ENCODE data around the gene LMAN2L. TPM values are rescaled to one million over a fixed set of nuclear protein-coding genes. Genes with fewer than 3 reads are reported as not detected.

LMAN2L gene
- total and polyA plus RNA-seq, 4 donors, result 5.1 to 15.7 (median 12.1) TPM

DNA sequence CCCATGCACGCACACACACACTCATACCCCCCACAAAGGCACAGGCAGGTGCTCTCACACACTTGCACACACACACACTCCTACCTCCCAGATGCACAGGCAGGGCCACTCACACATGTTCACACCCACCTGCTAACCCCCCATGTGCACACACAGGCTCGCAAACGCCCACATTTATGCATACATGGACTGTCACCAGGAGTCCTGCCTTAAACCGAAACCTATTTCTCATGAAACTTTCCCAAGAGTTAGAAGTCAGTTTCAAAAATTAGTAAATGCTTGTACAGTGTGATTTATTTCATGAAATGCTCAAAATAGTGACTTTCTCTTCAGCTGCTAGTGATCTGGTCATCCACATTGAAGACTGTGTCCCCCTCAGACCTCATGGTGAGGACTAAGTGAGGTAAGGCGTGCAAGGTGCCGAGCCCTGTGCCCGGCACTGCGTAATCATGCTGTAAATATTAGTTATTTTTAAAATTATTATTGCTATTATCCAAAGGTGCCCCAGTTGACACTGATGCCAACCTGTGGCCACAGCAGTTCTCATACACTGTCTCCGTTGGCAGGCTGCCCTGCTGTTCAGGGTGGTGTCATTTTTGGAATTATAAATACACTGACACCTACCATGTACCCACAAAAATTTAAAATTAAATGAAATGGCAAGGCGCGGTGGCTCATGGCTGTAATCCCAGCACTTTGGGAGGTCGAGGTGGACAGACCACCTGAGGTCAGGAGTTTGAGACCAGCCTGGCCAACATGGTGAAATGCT lies 33.2 kb upstream of the LMAN2L start:
- no peak for DNase-seq
- no peaks in the 10 kb centered on the region for H3K36me3 ChIP-seq (ENCODE audit: control insufficient read depth in 1 of 2, insufficient read depth in 2 of 2, low read length in 1 of 2)
- 93 to 97% methylated on average over 12 of the region's 12 CpGs for WGBS, 2 donors
- no peak for ATAC-seq (ENCODE audit: low FRiP score)
- H3K27ac ChIP-seq (ENCODE audit: low read depth in 1 of 2, low read length in 2 of 2), result no peak overlapping the region
- no peaks in the 10 kb centered on the region for H3K27me3 ChIP-seq (ENCODE audit: control insufficient read depth in 1 of 2, insufficient read depth in 2 of 2, low read length in 1 of 2)
- H3K4me1 ChIP-seq (ENCODE audit: control insufficient read depth in 1 of 2, insufficient read depth in 2 of 2, low read length in 2 of 2), result no peaks in the 10 kb centered on the region
- intact Hi-C loops (cut with DNase I), result no loop called here
- H3K4me3 ChIP-seq (ENCODE audit: low read length in 2 of 2), result no peak overlapping the region
- no peaks in the 10 kb centered on the region for H3K9me3 ChIP-seq (ENCODE audit: control insufficient read depth, low read length)

DNA sequence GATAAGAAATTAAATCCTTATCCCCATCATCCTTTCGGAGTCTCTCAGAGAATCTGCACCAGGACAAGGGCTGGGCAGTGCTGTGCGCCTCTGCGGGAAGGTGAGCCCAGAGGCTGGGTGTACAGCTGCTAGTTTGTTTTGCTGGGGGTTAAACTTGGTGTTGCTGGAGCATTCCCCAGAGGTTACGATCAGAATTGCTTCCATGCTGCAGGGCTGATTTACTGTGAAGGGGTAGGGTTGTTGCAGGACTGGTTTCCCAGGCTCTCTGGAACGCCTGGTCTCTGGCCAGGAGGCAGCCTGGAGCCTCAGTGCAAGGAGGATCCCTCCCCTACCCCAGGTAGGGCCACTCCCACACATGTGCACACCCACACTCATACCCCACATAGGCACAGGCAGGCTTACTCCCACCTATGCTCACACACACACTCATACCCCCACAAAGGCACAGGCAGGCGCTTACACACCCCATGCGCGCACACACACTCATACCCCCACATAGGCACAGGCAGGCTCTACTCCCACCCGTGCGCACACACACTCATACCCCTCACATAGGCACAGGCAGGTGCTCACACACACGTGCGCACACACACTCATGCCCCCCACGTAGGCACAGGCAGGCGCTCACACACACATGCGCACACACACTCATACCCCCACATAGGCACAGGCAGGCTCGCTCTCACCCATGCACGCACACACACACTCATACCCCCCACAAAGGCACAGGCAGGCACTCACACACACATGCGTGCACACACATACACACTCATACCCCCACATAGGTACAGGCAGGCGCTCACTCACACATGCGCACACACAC lies 32.1 kb upstream of the LMAN2L start:
- 92 to 93% methylated on average over 20 of the region's 20 CpGs for WGBS, 2 donors
- H3K4me3 ChIP-seq (ENCODE audit: low read length in 2 of 2), result no peak overlapping the region

DNA sequence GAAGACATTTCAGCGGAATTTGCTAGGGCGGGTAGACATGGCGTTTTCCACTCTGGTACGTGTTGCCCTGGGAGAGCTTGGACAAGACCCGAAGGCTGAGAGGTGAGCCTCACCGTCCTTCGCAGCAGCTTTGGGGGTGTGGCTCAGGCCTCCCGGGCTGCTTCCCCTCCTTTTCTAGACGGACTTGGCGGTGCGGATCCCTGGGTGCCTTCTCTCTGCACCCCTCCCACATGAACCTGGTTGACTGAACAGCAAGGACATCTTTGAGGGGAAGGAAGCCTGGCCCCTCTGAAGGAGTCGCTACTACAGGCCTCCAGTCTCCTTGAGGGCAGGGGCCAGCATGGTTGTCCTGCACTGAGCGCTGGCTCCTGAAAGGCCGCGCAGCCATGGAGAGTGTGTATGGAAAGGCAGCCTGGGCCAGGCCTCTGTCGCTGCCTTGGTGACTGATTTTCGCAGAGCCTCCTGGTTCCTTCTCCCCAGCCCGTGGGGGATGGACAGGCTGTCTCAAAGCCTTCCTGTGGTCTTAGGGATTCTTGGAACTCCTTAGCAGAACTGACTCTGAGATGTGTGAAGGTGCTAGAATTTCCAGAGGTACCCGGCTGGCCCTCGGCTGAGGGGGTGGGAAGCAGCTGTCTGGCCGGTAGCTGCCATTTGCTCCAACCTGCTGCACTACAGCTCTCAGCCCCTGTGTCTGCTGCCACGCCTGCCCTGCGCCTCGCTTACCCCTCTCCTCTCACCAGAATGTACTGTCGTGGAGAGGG lies 30.8 kb upstream of the LMAN2L start:
- H3K9me3 ChIP-seq (ENCODE audit: control insufficient read depth, low read length), result no peaks in the 10 kb centered on the region
- H3K36me3 ChIP-seq (ENCODE audit: control insufficient read depth in 1 of 2, insufficient read depth in 2 of 2, low read length in 1 of 2), result no peaks in the 10 kb centered on the region
- DNase-seq (no peak), ATAC-seq (ENCODE audit: low FRiP score) (no peak)
- H3K4me3 ChIP-seq (ENCODE audit: low read length in 2 of 2), result no peak overlapping the region
- no peaks in the 10 kb centered on the region for H3K4me1 ChIP-seq (ENCODE audit: control insufficient read depth in 1 of 2, insufficient read depth in 2 of 2, low read length in 2 of 2)
- intact Hi-C loops (cut with DNase I), result no loop called here
- H3K27ac ChIP-seq (ENCODE audit: low read depth in 1 of 2, low read length in 2 of 2), result no peak overlapping the region
- no peaks in the 10 kb centered on the region for H3K27me3 ChIP-seq (ENCODE audit: control insufficient read depth in 1 of 2, insufficient read depth in 2 of 2, low read length in 1 of 2)
- WGBS, 2 donors, result 88 to 89% methylated on average over 25 of the region's 25 CpGs

More for the DNA sequence above, 32.1 kb upstream of the LMAN2L start:
- Histone ChIP-seq H3K36me3 (ENCODE audit: control insufficient read depth in 1 of 2, insufficient read depth in 2 of 2, low read length in 1 of 2) (no peaks in the 10 kb centered on the region), H3K4me1 (ENCODE audit: control insufficient read depth in 1 of 2, insufficient read depth in 2 of 2, low read length in 2 of 2) (no peaks in the 10 kb centered on the region), H3K27me3 (ENCODE audit: control insufficient read depth in 1 of 2, insufficient read depth in 2 of 2, low read length in 1 of 2) (no peaks in the 10 kb centered on the region), H3K27ac (ENCODE audit: low read depth in 1 of 2, low read length in 2 of 2) (no peak overlapping the region), H3K9me3 (ENCODE audit: control insufficient read depth, low read length) (no peaks in the 10 kb centered on the region)
- intact Hi-C loops (cut with DNase I), result no loop called here
- DNase-seq, result no peak
- ATAC-seq (ENCODE audit: low FRiP score), result no peak

DNA sequence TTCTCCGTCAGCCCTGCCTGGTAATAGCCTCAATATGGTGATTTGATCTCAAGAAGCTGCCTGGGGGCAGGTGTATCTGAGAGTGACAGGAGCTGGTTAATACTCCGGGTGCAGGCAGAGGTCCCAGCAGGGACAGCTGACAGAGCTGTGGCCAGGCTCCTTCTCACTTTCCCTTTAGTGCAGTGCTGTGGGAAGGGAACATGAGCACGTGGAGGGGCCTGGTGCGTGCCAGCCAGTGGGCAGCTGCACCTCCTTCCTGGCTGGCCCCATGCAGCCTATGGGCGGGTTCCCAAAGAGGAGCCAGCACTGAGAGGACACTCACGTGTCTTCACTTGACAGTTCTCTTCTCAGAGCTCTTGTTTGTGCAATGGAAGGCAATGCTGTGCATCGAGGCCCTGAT lies 29.9 kb upstream of the LMAN2L start:
- intact Hi-C loops (cut with DNase I), result loop anchor here in 1 of 2 donors (10.0 kb wide), 1 partner anchor 135 kb away; the partner anchor contains the start of gene KANSL3
- Histone ChIP-seq H3K36me3 (ENCODE audit: control insufficient read depth in 1 of 2, insufficient read depth in 2 of 2, low read length in 1 of 2) (no peaks in the 10 kb centered on the region), H3K4me1 (ENCODE audit: control insufficient read depth in 1 of 2, insufficient read depth in 2 of 2, low read length in 2 of 2) (no peaks in the 10 kb centered on the region), H3K27ac (ENCODE audit: low read depth in 1 of 2, low read length in 2 of 2) (no peak overlapping the region), H3K4me3 (ENCODE audit: low read length in 2 of 2) (no peak overlapping the region), H3K27me3 (ENCODE audit: control insufficient read depth in 1 of 2, insufficient read depth in 2 of 2, low read length in 1 of 2) (no peaks in the 10 kb centered on the region), H3K9me3 (ENCODE audit: control insufficient read depth, low read length) (no peaks in the 10 kb centered on the region)
- DNase-seq (peak in 1 of 2 donors; percentile 83), ATAC-seq (ENCODE audit: low FRiP score) (peak; percentile 47)
- 45 to 56% methylated on average over 7 of the region's 7 CpGs for WGBS, 2 donors

DNA sequence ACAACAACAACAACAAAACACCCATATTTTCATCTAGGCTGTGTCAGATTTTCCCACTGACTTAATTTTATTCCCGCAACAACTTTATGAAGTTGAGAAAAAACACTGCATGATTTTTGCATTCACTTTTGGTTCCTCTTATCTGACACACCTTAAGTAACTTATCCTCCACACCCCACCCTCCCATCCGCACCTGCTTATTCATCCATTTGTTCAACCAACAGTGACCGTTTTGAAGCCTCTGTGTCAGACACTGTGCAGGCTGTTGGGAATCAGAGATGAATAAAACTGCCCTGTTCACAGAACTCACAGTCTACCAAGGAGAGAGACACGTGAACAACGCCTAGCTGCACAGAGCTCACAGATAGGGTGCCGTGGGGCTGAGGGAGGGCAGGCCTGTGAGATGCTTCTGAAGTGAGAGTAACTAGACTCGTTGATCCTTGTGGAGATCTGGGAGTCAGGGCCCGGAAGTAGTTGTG lies 28.3 kb upstream of the LMAN2L start:
- 86 to 90% methylated on average over 8 of the region's 8 CpGs for WGBS, 2 donors
- no peaks in the 10 kb centered on the region for H3K4me1 ChIP-seq (ENCODE audit: control insufficient read depth in 1 of 2, insufficient read depth in 2 of 2, low read length in 2 of 2)
- intact Hi-C loops (cut with DNase I), result loop anchor here in 1 of 2 donors (10.0 kb wide), 1 partner anchor 133 kb away; the partner anchor contains the start of gene KANSL3

DNA sequence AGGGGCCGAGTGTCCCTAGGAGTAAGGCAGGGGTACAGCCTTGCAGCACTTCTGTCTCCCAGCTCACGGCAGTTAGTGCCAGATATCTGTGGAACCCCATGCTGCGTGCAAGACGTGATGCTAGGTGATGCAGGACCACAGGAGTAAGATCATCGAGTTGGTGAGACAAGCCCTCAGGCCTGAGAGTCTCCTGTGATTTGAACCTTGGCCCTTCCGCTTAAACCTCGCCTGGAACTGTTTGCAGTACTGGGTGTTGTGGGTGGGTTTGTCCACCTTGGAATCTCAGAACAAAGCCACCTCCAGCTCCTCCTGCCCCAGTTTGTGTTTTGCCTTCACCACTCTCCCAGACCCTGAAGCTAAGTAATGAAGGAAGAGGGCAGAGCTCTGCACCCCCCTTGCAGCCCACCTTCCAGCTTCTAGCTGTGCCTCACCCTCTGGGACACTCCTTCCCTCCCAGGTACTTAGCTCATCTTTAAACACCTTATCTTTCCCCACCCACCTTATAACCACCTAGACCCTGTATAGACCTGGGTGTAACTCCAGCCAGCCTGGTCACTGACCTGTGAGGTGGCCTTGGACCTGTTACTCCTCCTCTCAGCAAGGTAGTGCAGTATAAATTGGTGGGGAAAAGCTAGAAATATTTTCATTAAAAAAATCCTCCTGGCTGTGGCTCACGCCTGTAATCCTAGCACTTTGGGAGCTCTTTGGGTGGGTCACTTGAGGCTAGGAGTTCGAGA lies 27.4 kb upstream of the LMAN2L start:
- Histone ChIP-seq H3K9me3 (ENCODE audit: control insufficient read depth, low read length) (no peaks in the 10 kb centered on the region), H3K4me1 (ENCODE audit: control insufficient read depth in 1 of 2, insufficient read depth in 2 of 2, low read length in 2 of 2) (peaks cover 0 to 5% of the 10 kb centered on the region in 2 donors), H3K27me3 (ENCODE audit: control insufficient read depth in 1 of 2, insufficient read depth in 2 of 2, low read length in 1 of 2) (no peaks in the 10 kb centered on the region), H3K36me3 (ENCODE audit: control insufficient read depth in 1 of 2, insufficient read depth in 2 of 2, low read length in 1 of 2) (no peaks in the 10 kb centered on the region), H3K4me3 (ENCODE audit: low read length in 2 of 2) (no peak overlapping the region), H3K27ac (ENCODE audit: low read depth in 1 of 2, low read length in 2 of 2) (no peak overlapping the region)
- no peak for ATAC-seq (ENCODE audit: low FRiP score)
- 90 to 93% methylated on average over 9 of the region's 9 CpGs for WGBS, 2 donors
- no peak for DNase-seq
- intact Hi-C loops (cut with DNase I), result loop anchor here in 1 of 2 donors (10.0 kb wide), 1 partner anchor 133 kb away; the partner anchor contains the start of gene KANSL3

More for the DNA sequence above, 28.3 kb upstream of the LMAN2L start:
- Histone ChIP-seq H3K36me3 (ENCODE audit: control insufficient read depth in 1 of 2, insufficient read depth in 2 of 2, low read length in 1 of 2) (no peaks in the 10 kb centered on the region), H3K27me3 (ENCODE audit: control insufficient read depth in 1 of 2, insufficient read depth in 2 of 2, low read length in 1 of 2) (no peaks in the 10 kb centered on the region), H3K4me3 (ENCODE audit: low read length in 2 of 2) (no peak overlapping the region), H3K27ac (ENCODE audit: low read depth in 1 of 2, low read length in 2 of 2) (no peak overlapping the region), H3K9me3 (ENCODE audit: control insufficient read depth, low read length) (no peaks in the 10 kb centered on the region)
- ATAC-seq (ENCODE audit: low FRiP score) (no peak), DNase-seq (no peak)

DNA sequence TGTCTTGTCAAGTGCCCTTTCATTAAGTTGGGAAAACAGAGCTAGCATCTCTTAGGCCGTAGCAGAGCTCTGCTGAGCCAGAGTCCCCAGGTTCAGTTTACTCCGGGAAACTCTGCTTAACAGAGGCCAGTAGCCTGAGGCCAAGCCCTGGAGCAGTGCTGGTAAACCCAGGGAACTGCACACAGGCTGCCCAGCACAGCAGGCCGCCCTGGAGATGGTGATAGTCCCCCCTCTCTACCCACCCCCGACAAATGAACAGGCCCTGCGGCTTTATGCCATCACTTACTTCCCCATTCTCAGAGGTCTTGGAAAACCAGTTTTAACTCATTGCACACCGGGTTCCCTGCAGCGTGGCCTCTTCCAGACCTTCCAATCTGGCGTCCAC lies 24.4 kb upstream of the LMAN2L start:
- DNase-seq, result peak in 1 of 2 donors; percentile 69
- intact Hi-C loops (cut with DNase I), result loop anchor here (5.0 to 10.0 kb wide), 4 partner anchors 38 to 212 kb away; partner anchors contain the start of gene KANSL3 (in 2 of the 2)
- H3K27ac ChIP-seq (ENCODE audit: low read depth in 1 of 2, low read length in 2 of 2), result no peak overlapping the region
- no peak overlapping the region for H3K4me3 ChIP-seq (ENCODE audit: low read length in 2 of 2)
- 35% methylated on average over 8 of the region's 8 CpGs for WGBS, 2 donors
- H3K4me1 ChIP-seq (ENCODE audit: control insufficient read depth in 1 of 2, insufficient read depth in 2 of 2, low read length in 2 of 2), result peaks cover 0 to 5% of the 10 kb centered on the region in 2 donors
- peaks cover 0 to 1% of the 10 kb centered on the region in 2 donors for H3K27me3 ChIP-seq (ENCODE audit: control insufficient read depth in 1 of 2, insufficient read depth in 2 of 2, low read length in 1 of 2)
- ATAC-seq (ENCODE audit: low FRiP score), result no peak
- H3K9me3 ChIP-seq (ENCODE audit: control insufficient read depth, low read length), result no peaks in the 10 kb centered on the region
- no peaks in the 10 kb centered on the region for H3K36me3 ChIP-seq (ENCODE audit: control insufficient read depth in 1 of 2, insufficient read depth in 2 of 2, low read length in 1 of 2)
